Chondrocyte (in vitro differentiated cells): Measurements from ENCODE around the gene DLG3. TPM values are rescaled to one million over a fixed set of nuclear protein-coding genes. Genes with fewer than 3 reads are reported as not detected.

Source experiments
- DNase-seq: peaks from one replicate; pipeline ENCODE4 v3.0.0; 2021; ENCODE audit warnings: mixed read lengths, low spot score
- H3K27ac Mint-ChIP-seq: one replicate; pipeline ENCODE4 v1.8.0; 2021; ENCODE audit warnings: mild to moderate bottlenecking, moderate library complexity, mixed read lengths; ENCODE audit not compliant: unreplicated experiment
- H3K27me3 Mint-ChIP-seq: 2 replicates; pipeline ENCODE4 v1.8.0; 2021; ENCODE audit warnings: low read depth, mixed read lengths
- H3K36me3 Mint-ChIP-seq: 2 replicates; pipeline ENCODE4 v1.8.0; 2021; ENCODE audit warnings: low read depth, mixed read lengths
- H3K4me1 Mint-ChIP-seq: 2 replicates; pipeline ENCODE4 v1.8.0; 2021; ENCODE audit warnings: low read depth, mild to moderate bottlenecking, mixed read lengths
- H3K4me3 Mint-ChIP-seq: one replicate; pipeline ENCODE4 v1.8.0; 2021; ENCODE audit warnings: mild to moderate bottlenecking, moderate library complexity, mixed read lengths; ENCODE audit not compliant: unreplicated experiment
- H3K9me3 Mint-ChIP-seq: 2 replicates; pipeline ENCODE4 v1.8.0; 2021; ENCODE audit warnings: low read depth, mixed read lengths
- total RNA-seq: library from RNA; stranded (reverse); gene quantifications from 3 replicates; pipeline ENCODE4 v1.2.1, GENCODE V29; 2021
- TF ChIP-seq, protein P1 (sequence below): fragments of 200-600 bp; sonication (generic); IDR thresholded peaks from 2 replicates; pipeline ENCODE4 v1.5.0; 2021; ENCODE audit warnings: antibody characterized with exemption, mild to moderate bottlenecking, moderate library complexity

The DLG3 gene
- total RNA-seq, 1 donor from 2014 or later: 11.5 TPM

DNA sequence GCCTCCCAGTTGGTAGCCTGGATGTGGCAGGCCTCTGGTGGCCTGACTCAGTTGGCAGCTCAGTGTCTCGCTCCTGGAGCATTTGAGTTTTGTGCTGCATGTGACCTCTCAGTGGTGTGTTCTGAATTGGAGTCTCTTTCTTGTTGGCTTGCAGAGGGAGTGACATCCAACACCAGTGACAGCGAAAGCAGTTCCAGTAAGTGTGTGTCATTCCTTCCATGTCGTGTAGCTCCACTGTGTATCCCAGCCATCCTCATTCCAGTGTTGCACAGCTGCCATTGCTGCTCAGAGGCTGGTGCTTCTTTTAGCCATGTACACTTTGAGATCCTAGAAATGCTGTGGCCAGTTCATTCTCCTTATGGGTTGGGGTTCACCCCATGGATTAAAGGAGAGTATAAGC, 52.4 kb downstream of the DLG3 start:
- H3K9me3 Mint-ChIP-seq: peaks cover 17% of the 10 kb centered on the region
- no peak overlapping the region for H3K4me3 Mint-ChIP-seq
- no peaks in the 10 kb centered on the region for H3K27me3 Mint-ChIP-seq
- no peak for DNase-seq
- TF ChIP-seq, protein P1, sequence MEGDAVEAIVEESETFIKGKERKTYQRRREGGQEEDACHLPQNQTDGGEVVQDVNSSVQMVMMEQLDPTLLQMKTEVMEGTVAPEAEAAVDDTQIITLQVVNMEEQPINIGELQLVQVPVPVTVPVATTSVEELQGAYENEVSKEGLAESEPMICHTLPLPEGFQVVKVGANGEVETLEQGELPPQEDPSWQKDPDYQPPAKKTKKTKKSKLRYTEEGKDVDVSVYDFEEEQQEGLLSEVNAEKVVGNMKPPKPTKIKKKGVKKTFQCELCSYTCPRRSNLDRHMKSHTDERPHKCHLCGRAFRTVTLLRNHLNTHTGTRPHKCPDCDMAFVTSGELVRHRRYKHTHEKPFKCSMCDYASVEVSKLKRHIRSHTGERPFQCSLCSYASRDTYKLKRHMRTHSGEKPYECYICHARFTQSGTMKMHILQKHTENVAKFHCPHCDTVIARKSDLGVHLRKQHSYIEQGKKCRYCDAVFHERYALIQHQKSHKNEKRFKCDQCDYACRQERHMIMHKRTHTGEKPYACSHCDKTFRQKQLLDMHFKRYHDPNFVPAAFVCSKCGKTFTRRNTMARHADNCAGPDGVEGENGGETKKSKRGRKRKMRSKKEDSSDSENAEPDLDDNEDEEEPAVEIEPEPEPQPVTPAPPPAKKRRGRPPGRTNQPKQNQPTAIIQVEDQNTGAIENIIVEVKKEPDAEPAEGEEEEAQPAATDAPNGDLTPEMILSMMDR: no peak
- H3K27ac Mint-ChIP-seq: no peak overlapping the region
- peaks cover 25% of the 10 kb centered on the region for H3K36me3 Mint-ChIP-seq
- H3K4me1 Mint-ChIP-seq: no peaks in the 10 kb centered on the region

DNA sequence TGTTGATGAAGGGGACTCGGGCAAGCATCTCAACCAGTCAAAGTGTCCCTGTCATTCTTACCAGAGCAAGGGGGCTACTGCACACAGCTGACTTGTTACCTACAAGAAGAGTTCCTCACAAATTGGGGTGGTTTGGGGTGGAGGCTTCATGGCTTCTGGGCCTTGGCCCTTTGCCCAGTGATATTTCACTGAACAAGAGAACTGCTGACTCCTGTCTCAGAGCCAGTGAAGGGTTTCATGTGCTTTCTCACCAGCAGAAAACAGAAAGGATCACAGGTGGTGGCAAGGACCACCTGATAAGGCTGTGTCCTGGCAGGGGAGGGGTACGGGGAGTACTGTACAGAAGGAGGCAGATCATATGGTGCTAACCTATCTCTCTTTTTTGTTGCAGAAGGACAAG, 53.5 kb downstream of the DLG3 start:
- Mint-ChIP-seq H3K4me3 (no peak overlapping the region), H3K4me1 (no peaks in the 10 kb centered on the region), H3K27ac (no peak overlapping the region), H3K36me3 (peaks cover 18% of the 10 kb centered on the region), H3K27me3 (no peaks in the 10 kb centered on the region), H3K9me3 (peaks cover 16% of the 10 kb centered on the region)
- TF ChIP-seq, protein P1: no peak
- DNase-seq: no peak

DNA sequence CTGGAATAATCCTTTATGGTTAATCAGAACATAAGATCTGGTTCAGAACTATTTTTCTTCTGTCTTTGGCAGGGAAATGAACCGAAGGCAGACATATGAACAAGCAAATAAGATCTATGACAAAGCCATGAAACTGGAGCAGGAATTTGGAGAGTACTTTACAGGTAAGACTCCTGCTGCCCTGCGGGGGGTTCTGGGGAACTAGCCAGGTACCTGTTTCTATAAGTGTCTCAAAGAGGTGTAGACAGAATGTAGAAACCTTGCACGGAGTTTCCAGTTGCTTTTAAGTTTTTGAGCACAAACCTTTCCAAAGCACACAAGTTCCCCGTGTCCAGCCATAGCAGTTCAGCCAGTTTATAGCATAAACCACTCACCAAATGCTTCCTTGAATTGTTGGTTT, 56.2 kb downstream of the DLG3 start:
- Mint-ChIP-seq H3K4me3 (no peak overlapping the region), H3K4me1 (no peaks in the 10 kb centered on the region), H3K36me3 (peaks cover 13% of the 10 kb centered on the region), H3K9me3 (peaks cover 17% of the 10 kb centered on the region), H3K27ac (no peak overlapping the region), H3K27me3 (no peaks in the 10 kb centered on the region)
- TF ChIP-seq, protein P1: no peak
- DNase-seq: no peak

DNA sequence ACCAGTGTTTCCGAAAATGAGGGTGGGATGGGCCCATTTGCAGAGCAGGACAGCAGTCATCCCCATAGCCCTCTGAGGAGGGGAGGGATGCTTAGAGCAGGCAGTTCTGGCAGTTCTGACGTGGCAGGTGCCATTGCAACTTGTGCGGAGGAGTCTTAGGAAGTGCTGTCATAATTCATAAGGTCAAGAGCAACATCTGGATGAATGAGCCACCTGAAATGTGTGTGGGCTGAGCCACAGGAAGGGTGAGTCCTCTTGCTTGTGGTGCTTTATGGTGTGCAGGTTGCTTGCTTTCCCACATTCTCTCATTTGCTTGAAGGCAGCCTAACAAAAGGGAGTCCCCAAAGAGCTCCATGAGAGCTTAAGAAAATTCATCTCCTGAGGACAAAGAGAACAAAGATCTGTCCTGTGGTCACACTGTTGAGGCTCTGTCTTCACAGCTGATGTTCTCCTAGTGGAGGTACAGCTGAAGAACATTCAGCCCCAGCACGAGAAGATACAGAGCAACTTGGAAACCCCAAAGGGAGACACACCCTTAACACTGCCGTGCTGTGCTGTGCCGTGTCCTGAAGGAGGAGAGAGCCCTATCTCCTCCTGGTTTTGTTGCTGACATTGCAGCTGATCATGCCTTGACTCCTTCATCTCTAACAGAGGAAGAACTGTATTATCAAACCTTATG, 60.3 kb downstream of the DLG3 start:
- Mint-ChIP-seq H3K9me3 (peaks cover 11% of the 10 kb centered on the region), H3K4me1 (no peaks in the 10 kb centered on the region), H3K4me3 (no peak overlapping the region), H3K36me3 (peaks cover 9% of the 10 kb centered on the region), H3K27me3 (no peaks in the 10 kb centered on the region), H3K27ac (no peak overlapping the region)
- TF ChIP-seq, protein P1: no peak
- no peak for DNase-seq

DNA sequence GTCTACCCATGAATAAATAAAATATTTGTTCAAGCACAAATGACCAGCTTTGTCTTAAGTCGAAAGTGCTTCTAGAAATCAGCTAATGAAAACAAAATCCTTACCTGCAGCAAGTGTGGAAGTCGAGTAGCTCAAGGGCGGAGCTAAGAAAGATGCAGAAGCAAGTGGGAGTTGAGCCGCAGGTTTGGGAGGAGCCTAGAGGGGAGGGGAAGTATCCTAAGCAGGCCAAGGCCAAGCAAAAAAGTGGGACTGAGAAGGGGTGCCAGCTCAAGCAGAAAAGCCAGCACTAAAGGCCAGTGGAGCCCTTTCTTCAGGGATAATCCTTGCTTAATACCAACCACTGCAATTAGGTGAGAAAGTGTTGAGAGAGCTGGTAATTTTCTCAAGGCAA, 60.8 kb downstream of the DLG3 start:
- TF ChIP-seq, protein P1: no peak
- H3K36me3 Mint-ChIP-seq: peaks cover 7% of the 10 kb centered on the region
- no peak for DNase-seq
- peaks cover 11% of the 10 kb centered on the region for H3K9me3 Mint-ChIP-seq
- no peaks in the 10 kb centered on the region for H3K27me3 Mint-ChIP-seq
- H3K4me1 Mint-ChIP-seq: no peaks in the 10 kb centered on the region
- no peak overlapping the region for H3K4me3 Mint-ChIP-seq
- H3K27ac Mint-ChIP-seq: no peak overlapping the region
